ENCODE measurements around the gene PHACTR1.

- TF ChIP-seq CTCF (IDR thresholded peaks at IDR 0.05) (no peak), POLR2A (IDR thresholded peaks at IDR 0.05) (no peak), POLR2AphosphoS5 (IDR thresholded peaks at IDR 0.05; ENCODE audit: insufficient read depth in 1 of 2, low read depth in 1 of 2) (no peak)
Observed at GRCh38 chr6:12748411-12748810, 31.8 kb downstream of the PHACTR1 start.
